ENCODE results near the gene TDRD12.
"Not testable (repeated sequence)": the region's sequence is repeated elsewhere in the genome, so short reads cannot be mapped to it uniquely, and the experiment has no call there.

Gene TDRD12

GRCh38 chr19:32748497-32748896, 28.9 kb downstream of the TDRD12 start:
- DNase-seq = peak; percentile 24

- no peak for DNase-seq
These were observed 29.4 kb downstream of the TDRD12 start for GRCh38 chr19:32748948-32749347.

- DNase-seq = no peak
These were observed 29.8 kb downstream of the TDRD12 start for GRCh38 chr19:32749361-32749760.

GRCh38 chr19:32750441-32751055, 31.0 kb downstream of the TDRD12 start:
- DNase-seq = no peak

- no peak for DNase-seq
These were observed 31.5 kb downstream of the TDRD12 start for GRCh38 chr19:32751066-32751465.

GRCh38 chr19:32757189-32757588, 37.6 kb downstream of the TDRD12 start:
- DNase-seq = no peak

GRCh38 chr19:32765365-32765764, 45.8 kb downstream of the TDRD12 start:
- not testable (repeated sequence) for DNase-seq

- DNase-seq = no peak
These were observed 48.5 kb downstream of the TDRD12 start for GRCh38 chr19:32767951-32768679.

- DNase-seq = no peak
These were observed 52.0 kb downstream of the TDRD12 start for GRCh38 chr19:32771596-32771995.

- DNase-seq = no peak
These were observed 53.6 kb downstream of the TDRD12 start for GRCh38 chr19:32773126-32773525.

- no peak for DNase-seq
These were observed 59.5 kb downstream of the TDRD12 start for GRCh38 chr19:32779082-32779481.

GRCh38 chr19:32781280-32781679, 61.7 kb downstream of the TDRD12 start:
- no peak for DNase-seq

- not testable (repeated sequence) for DNase-seq
These were observed 62.5 kb downstream of the TDRD12 start for GRCh38 chr19:32782089-32782488.

GRCh38 chr19:32787161-32787813, 67.7 kb downstream of the TDRD12 start:
- DNase-seq = not testable (repeated sequence)

GRCh38 chr19:32787895-32788294, 68.3 kb downstream of the TDRD12 start:
- not testable (repeated sequence) for DNase-seq

- DNase-seq = no peak
These were observed 69.9 kb downstream of the TDRD12 start for GRCh38 chr19:32789429-32789828.

- DNase-seq = no peak
These were observed 78.6 kb downstream of the TDRD12 start for GRCh38 chr19:32798201-32798600.

- DNase-seq = no peak
These were observed 80.6 kb downstream of the TDRD12 start for GRCh38 chr19:32800191-32800590.

GRCh38 chr19:32800754-32801153, 81.2 kb downstream of the TDRD12 start:
- DNase-seq = peak; percentile 33

- no peak for DNase-seq
These were observed 83.3 kb downstream of the TDRD12 start for GRCh38 chr19:32802840-32803239.

- no peak for DNase-seq
These were observed 88.7 kb downstream of the TDRD12 start for GRCh38 chr19:32808236-32808635.

- no peak for DNase-seq
These were observed 89.7 kb downstream of the TDRD12 start for GRCh38 chr19:32809254-32809653.

- no peak for DNase-seq
These were observed 90.2 kb downstream of the TDRD12 start for GRCh38 chr19:32809754-32810153.

GRCh38 chr19:32810452-32810851, 90.9 kb downstream of the TDRD12 start:
- no peak for DNase-seq

Data from CD4-positive, alpha-beta T cell treated with Interleukin-17A for 4 hours (primary cell).